Gastrocnemius medialis (tissue), 4 donors: ENCODE measurements around the gene SCD. TPM values are rescaled to one million over a fixed set of nuclear protein-coding genes. Genes with fewer than 3 reads are reported as not detected.

Experiments used
- ATAC-seq, 2 donors: fragments of 150-250 bp; one replicate each; pipeline ENCODE4 v1.9.1; 2016
- DNase-seq, 2 donors: peaks; one replicate each; pipeline ENCODE4 v3.0.0-alpha.2; 2019
- H3K27ac ChIP-seq, 4 donors: fragments of 200-600 bp; sonication (generic); 1 replicate in 1 of 4; 2 replicates in 3 of 4; pipeline ENCODE4 v1.5.1; 2016 to 2018; ENCODE audit warnings: mild to moderate bottlenecking in 2 of 4, moderate library complexity in 1 of 4
- H3K27me3 ChIP-seq, 3 donors: fragments of 200-600 bp; sonication (generic) in 2 of 3; 1 replicate in 1 of 3; 2 replicates in 2 of 3; pipeline versions ENCODE4 v1.5.1 to v1.6.0; 2016 to 2019; ENCODE audit warnings: mild to moderate bottlenecking in 1 of 3, moderate library complexity in 1 of 3
- H3K36me3 ChIP-seq, 2 donors: fragments of 200-600 bp; sonication (generic) in 1 of 2; one replicate each; pipeline ENCODE4 v1.5.1; 2017 to 2018
- H3K4me1 ChIP-seq, 2 donors: fragments of 200-600 bp; sonication (generic) in 1 of 2; one replicate each; pipeline ENCODE4 v1.5.1; 2016 to 2017; ENCODE audit warnings: mild to moderate bottlenecking in 2 of 2
- H3K4me3 ChIP-seq, 4 donors: fragments of 200-600 bp; sonication (generic) in 3 of 4; 1 replicate in 1 of 4; 2 replicates in 3 of 4; pipeline ENCODE4 v1.5.1; 2016 to 2019; ENCODE audit warnings: mild to moderate bottlenecking in 2 of 4
- H3K9me3 ChIP-seq, 3 donors: fragments of 200-600 bp; sonication (generic) in 2 of 3; 1 replicate in 1 of 3; 2 replicates in 2 of 3; pipeline ENCODE4 v1.5.1; 2016 to 2019
- POLR2A ChIP-seq, 2 donors: fragments of 450-650 bp; IDR thresholded peaks; one replicate each; pipeline ENCODE4 v1.6.1; 2017; ENCODE audit warnings: antibody characterized with exemption in 2 of 2, mild to moderate bottlenecking in 2 of 2, moderate library complexity in 2 of 2
- in situ Hi-C, 4 donors: fragments of 200-750 bp; cut with MboI; loops; one replicate each; pipeline versions ENCODE4 v1.15.0 to v1.8.0; 2017; ENCODE audit warnings: low sequenced_read_pairs in 4 of 4
- intact Hi-C: fragments of 100-400 bp; cut with DNase I; formaldehyde crosslinking; loops from one replicate; pipeline ENCODE4 v1.15.1; 2023; ENCODE audit warnings: low total_unique reads
- total RNA-seq, 4 donors: library from RNA; depleted of rRNA; stranded (reverse); fragments of >200 nt; gene quantifications; one replicate each; pipeline versions ENCODE4 v1.1.0 to v1.2.3, GENCODE V29; 2016
- TF ChIP-seq, protein P1 (sequence below), 5 experiments: fragments of 450-650 bp in 3 of 5; fragments of 200-600 bp in 2 of 5; sonication (generic) in 2 of 5; IDR thresholded peaks in 4 of 5; conservative IDR thresholded peaks in 1 of 5; 1 replicate in 4 of 5; 2 replicates in 1 of 5; pipeline ENCODE4 v1.5.1; 2016 to 2019; ENCODE audit warnings: antibody characterized with exemption in 5 of 5, mild to moderate bottlenecking in 3 of 5, moderate library complexity in 3 of 5

Gene SCD
- total RNA-seq, 4 donors from 2014 or later, result 1.1 to 1.9 (median 1.6) TPM

DNA sequence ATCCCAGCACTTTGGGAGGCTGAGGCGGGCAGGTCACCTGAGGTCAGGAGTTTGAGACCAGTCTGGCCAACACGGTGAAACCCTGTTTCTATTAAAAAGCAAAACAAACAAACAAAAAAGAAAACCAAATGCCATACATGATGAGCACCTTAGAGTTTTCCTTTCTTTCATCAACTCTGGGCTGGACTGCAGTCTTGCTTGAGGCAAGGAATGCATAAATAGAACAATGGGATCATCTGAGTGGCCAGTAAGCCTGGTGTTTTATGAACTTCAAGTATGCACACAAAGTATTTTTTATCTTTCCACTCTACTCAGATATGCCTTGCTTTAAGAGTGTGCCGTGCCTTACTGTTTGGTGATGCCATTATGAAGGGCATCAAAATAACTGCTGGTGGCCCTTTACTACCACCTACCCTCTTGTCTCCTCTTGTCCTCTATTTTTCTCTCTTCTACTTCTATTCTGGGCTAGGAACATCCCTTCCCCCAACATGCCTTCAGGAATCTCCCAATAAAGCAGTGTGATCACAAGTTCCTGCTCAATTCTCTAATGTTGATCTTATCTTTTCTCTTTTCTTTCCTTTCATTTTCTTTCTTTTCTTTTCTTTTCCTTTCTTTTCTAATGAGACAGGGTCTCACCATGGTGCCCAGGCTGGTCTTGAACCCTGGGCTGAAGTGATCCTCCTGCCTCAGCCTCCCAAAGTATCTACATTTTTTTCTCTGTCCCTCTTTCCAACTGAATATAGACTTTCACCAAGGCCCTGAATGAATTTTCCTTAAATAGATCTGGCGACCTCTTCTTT, 10.2 kb downstream of the SCD start:
- Histone ChIP-seq H3K9me3 (no peaks in the 10 kb centered on the region), H3K27me3 (no peaks in the 10 kb centered on the region), H3K4me1 (peaks cover 0 to 11% of the 10 kb centered on the region in 2 donors), H3K36me3 (no peaks in the 10 kb centered on the region), H3K27ac (no peak overlapping the region), H3K4me3 (no peak overlapping the region)
- no peak for TF ChIP-seq POLR2A (IDR thresholded peaks at IDR 0.05)
- TF ChIP-seq, protein P1, sequence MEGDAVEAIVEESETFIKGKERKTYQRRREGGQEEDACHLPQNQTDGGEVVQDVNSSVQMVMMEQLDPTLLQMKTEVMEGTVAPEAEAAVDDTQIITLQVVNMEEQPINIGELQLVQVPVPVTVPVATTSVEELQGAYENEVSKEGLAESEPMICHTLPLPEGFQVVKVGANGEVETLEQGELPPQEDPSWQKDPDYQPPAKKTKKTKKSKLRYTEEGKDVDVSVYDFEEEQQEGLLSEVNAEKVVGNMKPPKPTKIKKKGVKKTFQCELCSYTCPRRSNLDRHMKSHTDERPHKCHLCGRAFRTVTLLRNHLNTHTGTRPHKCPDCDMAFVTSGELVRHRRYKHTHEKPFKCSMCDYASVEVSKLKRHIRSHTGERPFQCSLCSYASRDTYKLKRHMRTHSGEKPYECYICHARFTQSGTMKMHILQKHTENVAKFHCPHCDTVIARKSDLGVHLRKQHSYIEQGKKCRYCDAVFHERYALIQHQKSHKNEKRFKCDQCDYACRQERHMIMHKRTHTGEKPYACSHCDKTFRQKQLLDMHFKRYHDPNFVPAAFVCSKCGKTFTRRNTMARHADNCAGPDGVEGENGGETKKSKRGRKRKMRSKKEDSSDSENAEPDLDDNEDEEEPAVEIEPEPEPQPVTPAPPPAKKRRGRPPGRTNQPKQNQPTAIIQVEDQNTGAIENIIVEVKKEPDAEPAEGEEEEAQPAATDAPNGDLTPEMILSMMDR (IDR thresholded peaks at IDR 0.05 in 4 of 5, conservative IDR thresholded peaks at IDR 0.05 in 1 of 5), result no peak
- intact Hi-C loops (no loop called here), in situ Hi-C loops (no loop called here)
- DNase-seq, result no peak
- no peak for ATAC-seq

DNA sequence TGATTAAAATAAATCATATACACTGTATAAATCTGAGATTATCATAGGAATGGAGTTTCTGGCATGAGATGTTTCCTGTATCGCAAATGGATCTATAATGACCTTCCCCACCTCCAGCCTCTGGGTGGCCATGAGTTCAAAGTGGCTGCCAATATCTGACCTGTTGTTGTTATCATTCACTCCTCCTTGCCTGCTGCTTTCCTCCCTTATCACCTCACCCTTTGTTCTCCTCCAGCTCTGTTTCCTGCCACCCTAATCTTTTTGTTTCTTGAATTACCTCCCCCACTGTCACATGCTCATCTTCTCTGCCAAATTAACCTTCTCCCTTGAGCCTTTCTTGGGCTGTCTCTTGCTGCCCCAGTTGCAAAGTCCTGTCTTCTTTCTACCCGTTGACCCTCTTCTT, 12.0 kb downstream of the SCD start:
- no peaks in the 10 kb centered on the region for H3K36me3 ChIP-seq
- no peaks in the 10 kb centered on the region for H3K9me3 ChIP-seq
- peaks cover 0 to 11% of the 10 kb centered on the region in 2 donors for H3K4me1 ChIP-seq
- TF ChIP-seq, protein P1 (IDR thresholded peaks at IDR 0.05 in 4 of 5, conservative IDR thresholded peaks at IDR 0.05 in 1 of 5), result no peak
- no peak for TF ChIP-seq POLR2A (IDR thresholded peaks at IDR 0.05)
- no peak overlapping the region for H3K4me3 ChIP-seq
- no peaks in the 10 kb centered on the region for H3K27me3 ChIP-seq
- no peak for ATAC-seq
- in situ Hi-C loops, result no loop called here
- DNase-seq, result no peak
- intact Hi-C loops, result no loop called here
- H3K27ac ChIP-seq, result no peak overlapping the region

DNA sequence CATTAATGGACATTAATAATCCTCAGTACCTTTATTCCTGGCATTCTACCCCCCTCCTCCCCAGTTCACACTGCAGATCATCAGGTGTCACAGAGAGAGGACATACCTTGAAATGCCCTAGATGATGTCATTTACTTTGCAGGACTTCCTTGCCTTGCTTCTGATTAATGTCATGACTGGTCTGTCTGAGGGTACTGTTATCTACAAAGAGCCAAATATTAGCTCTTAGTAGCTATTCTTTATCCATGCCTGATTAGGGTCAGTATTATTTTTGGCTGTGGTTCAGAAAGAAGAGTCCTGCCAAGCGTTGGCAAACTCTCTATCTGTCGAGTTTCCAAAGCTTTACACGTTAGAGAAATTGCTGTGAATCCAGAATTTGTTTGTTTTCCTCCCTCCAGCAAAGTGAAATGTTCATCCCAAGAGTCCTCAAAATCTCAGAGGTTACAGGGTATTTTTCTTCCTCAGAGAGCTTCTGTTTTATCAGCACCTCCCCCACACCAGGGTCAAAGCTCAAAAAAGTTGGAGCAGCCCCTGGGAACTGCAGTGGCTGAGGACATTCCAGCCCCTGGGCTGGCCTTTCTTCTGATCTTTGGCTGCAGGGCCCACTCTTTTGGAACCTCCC, 12.6 kb downstream of the SCD start:
- Histone ChIP-seq H3K4me1 (peaks cover 6 to 17% of the 10 kb centered on the region in 2 donors), H3K27ac (no peak overlapping the region), H3K27me3 (no peaks in the 10 kb centered on the region), H3K36me3 (no peaks in the 10 kb centered on the region), H3K4me3 (no peak overlapping the region), H3K9me3 (no peaks in the 10 kb centered on the region)
- DNase-seq, result no peak
- no peak for ATAC-seq
- no peak for TF ChIP-seq POLR2A (IDR thresholded peaks at IDR 0.05)
- TF ChIP-seq, protein P1 (IDR thresholded peaks at IDR 0.05 in 4 of 5, conservative IDR thresholded peaks at IDR 0.05 in 1 of 5), result no peak
- in situ Hi-C loops (no loop called here), intact Hi-C loops (loop anchor here (10.0 kb wide), 1 partner anchor 625 kb away; the partner anchor contains the start of genes COX15 and CUTC)

DNA sequence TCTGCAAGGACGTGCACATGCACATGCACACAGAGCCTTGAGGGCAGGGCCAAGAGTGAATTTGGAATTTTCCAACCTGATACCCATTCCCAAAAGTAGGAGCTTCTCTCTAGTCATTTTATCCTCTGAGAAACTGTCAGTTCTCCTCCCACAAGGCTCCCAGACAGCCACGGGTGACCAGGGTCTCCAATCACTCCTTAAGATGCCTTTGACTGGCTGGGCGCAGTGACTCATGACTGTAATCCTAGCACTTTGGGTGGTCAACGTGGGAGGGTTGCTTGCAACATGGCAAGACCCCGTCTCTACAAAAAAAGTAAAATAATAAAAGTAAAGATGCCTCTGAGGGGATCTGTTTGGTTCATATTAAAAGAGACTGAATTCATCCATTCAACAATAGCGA, 13.2 kb downstream of the SCD start:
- intact Hi-C loops (loop anchor here (10.0 kb wide), 1 partner anchor 625 kb away; the partner anchor contains the start of genes COX15 and CUTC), in situ Hi-C loops (no loop called here)
- Histone ChIP-seq H3K4me1 (peaks cover 9 to 21% of the 10 kb centered on the region in 2 donors), H3K27me3 (no peaks in the 10 kb centered on the region), H3K27ac (no peak overlapping the region), H3K36me3 (no peaks in the 10 kb centered on the region), H3K4me3 (no peak overlapping the region), H3K9me3 (no peaks in the 10 kb centered on the region)
- no peak for TF ChIP-seq POLR2A (IDR thresholded peaks at IDR 0.05)
- TF ChIP-seq, protein P1 (IDR thresholded peaks at IDR 0.05 in 4 of 5, conservative IDR thresholded peaks at IDR 0.05 in 1 of 5), result no peak
- DNase-seq (no peak), ATAC-seq (no peak)
